CD4-positive, alpha-beta T cell treated with Interferon alpha-2 for 1 hour (primary cell): ENCODE measurements around the gene ADCK1.
"Not testable (repeated sequence)": the region's sequence is repeated elsewhere in the genome, so short reads cannot be mapped to it uniquely, and the experiment has no call there.

ENCODE experiments used
- DNase-seq, 2 donors: peaks; one replicate each; pipeline ENCODE4 v3.0.0-alpha.2; 2020 to 2022

The ADCK1 gene

DNA sequence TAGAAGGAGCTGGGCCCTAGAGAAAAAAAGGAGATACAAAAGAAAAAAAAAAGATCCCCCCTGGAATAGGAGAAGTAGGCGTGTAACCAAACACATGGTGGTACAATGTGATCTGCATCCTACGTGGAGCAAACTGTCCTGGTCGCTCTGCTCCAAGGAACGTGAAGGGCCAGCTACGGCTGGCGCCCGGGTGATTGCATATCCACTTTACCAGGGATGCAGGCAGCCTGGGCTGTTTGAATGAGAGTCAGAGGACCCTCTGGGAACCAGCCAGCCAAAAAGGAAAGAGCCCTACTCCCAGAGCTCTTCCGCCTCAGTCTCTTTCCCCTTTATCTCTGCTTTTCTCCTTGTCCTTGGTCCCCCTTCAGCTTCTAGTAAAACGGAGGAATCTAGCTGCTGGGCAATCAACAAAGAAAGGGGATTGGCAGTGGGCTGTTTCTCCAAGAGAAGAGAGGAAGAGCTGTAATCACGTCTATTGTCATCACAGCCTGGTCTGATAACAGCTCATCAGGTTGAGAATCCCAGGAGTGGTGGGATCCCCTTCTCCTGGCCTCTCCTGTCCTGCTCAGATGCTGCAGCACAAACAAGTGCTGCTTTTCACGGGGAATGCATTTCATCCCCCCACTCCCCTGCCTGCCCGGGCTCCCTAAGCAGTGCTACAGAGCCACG is 156.0 kb downstream of the ADCK1 start:
- no peak for DNase-seq

DNA sequence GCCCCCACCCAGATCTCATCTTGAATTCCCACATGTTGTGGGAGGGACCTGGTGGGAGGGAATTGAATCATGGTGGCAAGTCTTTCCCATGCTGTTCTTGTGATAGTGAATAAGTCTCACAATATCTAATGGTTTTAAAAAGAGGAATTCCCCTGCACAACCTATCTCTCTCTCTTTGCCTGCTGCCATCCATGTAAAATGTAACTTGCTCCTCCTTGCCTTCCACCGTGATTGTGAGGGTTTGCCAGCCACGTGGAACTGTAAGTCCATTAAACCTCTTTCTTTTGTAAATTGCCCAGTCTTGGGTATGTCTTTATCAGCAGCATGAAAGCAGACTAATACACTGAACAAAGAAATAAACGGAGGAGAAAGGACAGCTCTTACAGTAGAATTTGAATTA is 159.8 kb downstream of the ADCK1 start:
- not testable (repeated sequence) for DNase-seq

DNA sequence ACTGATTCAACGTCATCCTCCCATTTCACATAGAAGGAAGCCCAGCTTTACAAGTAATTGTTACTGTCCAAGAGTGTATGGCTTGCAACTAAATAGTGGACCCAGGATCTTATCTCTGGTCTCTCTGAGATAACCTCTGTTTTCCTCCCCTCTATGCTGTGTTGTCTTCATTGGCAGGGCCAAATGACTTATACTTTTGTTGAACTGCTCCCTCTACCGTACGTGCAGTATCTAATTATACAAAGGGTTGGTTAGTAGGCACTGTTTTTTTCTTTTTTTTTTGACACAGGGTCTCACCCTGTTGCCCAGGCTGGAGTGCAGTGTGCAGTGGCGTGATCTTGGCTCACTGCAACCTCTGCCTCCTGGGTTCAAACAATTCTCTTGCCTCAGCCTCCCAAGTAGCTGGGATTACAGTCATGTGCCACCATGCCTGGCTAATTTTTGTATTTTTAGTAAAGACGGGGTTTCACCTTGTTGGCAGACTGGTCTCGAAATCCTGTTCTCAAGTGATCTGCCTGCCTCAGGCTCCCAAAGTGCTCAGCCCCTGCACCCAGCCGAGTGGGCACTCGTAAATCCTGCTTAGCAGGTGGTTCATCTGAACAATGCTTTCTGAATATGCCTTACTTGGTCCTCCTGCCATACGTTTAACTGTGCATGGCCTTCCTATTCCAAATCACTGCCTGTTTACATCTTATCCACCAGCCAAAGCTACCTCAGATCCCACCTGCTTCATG is 162.1 kb downstream of the ADCK1 start:
- DNase-seq, result no peak

DNA sequence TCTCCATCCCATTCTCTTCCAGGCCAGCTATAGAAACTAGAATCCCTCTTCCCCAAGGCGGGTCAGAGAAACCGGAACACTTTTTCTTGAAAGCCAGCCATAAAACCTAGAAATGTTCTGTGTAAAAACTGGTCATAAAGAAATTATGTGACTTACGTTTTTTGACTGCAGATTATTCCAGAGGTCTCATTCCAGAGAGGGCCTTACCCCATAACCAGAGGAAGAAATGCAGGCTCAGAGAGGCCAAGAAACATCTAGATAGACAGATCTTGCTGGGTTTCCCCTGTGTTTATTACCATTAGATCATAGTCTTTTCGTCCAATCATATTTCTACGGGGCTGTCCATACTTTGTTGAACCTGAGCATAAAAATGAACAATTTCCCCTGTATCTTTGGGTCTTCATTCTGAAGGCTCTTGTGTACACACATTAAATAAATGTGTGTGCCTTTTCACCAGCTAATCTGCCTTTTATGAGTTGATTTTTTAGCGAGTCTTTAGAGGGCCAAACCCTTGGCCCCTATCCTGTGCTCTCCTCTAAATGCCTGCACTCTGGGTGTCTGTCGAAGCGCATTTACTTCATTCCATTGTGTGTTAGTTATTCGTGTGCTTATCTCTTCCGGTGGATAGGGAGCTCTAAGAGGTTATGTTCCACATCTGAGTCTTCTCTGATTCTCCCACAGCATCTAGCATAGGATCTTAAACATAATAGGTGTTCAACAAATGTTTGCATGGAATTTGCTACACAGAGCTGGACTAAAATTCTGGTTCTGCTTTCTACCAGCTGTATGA is 163.0 kb downstream of the ADCK1 start:
- no peak for DNase-seq

DNA sequence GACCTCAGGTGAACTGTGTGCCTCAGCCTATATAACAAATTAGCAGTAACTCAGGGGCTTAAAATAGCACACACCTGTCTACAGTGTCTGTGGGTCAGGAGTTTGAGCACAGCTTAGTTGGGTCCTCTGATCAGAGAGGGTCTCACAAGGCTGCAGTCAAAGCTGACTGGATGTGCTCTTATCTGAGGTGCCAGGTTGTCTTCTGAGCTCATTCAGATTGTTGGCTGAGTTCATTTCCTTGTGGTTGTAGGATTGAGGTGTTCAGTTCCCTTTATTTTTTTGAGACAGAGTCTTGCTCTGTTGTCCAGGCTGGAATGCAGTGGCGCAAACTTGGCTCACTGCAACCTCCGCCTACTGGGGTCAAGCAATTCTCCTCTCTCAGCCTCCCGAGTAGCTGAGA is 164.7 kb downstream of the ADCK1 start:
- DNase-seq, result no peak

DNA sequence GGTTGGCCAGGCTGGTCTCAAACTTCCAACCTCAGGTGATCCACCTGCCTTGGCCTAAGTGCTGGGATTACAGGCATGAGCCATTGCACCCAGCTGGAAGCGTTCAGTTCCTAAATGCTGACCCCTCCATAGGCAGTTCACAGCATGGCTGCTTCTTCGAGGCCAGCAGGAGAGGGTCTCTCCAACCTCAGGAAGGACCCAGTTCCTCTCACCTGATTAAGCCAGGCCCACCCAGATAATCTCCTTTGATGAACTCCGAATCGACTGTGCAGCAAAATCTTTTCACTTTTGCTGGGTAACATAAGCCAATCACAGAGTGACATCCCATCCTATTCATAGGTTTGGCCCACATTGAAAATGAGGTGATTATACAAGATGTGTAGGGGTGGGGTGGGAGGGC is 165.1 kb downstream of the ADCK1 start:
- DNase-seq, result no peak

DNA sequence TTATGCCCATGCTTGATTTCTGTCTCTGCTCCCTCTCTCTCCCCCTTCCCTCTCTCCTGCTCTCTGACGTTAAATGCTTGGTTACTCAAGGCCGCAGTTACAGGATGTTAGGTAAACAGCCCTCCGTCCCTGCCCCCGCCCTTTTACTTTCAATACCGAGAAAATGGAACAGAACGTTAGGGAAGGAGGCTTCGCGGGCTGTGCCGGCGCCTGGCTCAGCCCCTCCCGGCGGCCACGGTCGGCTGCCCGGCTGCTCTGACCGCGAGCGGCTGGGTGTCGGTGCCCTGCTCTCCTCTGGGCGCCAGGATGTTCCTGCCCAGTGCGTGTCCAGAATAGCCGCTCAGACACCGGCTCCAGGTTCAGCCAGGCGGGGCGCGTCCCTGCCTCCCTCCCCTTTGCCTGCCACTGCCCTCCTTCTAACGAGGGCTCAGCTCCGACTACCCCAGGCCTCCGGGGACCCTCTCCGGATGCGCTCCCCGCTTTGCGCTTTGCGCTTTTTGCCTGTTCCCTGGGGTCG is 166.1 kb downstream of the ADCK1 start:
- no peak for DNase-seq

DNA sequence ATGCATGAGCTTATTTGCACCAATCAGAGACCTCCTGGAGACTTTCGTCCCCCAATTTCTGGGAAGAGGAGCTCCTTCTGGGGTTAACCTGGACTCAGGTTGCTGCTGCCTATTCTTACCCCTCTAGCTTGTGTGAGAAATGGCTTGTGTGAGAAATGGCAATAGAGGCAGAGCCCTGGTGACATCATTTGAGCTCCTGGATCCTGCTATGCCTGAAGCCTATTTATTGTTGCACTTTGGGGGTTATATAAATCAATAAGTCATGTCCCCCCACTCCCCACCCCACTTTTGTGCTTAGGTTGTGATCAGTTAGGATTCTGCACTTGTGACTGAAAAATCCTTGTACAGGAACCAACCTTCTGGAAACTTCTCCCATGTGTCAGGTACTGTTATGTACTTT is 167.2 kb downstream of the ADCK1 start:
- DNase-seq, result no peak

DNA sequence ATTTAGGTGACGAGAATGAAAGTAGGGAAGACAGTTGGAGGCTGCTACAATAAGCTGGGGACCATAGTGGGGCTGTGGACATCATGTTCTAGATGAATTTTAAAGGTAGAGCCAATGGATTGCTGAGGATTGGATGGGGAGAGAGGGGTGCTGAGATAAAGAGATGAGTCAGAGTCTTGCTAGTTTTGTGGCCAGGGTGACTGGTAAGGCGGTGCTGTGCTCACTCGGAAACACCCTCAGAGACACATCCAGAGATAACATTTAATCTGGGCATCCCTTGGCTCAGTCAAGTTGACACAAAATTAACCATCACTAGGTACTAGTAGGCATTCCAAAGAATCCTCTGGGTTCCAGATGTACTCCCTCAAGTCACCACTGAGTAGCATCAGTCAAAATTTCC is 170.7 kb downstream of the ADCK1 start:
- no peak for DNase-seq

DNA sequence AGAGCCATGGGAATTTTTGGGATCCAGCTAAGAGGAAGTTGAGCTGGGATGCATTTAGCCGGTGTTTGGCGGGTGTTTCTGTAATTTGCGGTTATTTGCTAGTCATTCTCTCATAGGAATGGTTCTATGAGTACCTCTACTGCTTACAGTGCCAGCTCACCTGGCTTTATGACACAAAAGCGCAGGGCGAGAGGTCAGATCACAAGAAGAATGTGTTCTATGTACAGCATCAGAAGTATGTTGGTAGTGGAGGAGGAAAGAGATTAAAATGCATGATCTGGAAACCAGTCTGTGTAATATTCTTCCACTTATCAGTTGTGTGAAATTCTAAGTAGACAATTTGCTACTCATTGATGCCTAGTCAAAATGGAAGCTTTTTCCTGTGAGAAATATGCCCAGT is 173.3 kb downstream of the ADCK1 start:
- no peak for DNase-seq

DNA sequence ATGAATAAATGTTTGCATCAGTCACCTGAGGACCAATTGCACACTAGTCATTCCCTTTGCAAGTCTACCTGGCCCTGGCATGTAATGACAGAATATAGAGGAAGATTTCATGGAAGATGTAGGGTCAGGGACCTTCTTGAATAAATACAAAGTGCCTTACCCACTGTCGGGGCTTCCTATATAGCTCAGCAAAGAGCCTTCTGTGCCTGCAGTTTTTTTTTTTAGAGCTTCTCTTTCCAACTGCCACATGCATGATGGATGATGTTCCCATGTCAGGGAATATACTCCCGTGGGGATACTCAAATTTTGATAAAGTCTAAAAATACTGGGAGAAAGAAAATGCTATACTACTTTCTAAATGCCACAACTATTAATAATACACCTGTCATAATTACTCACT is 176.7 kb downstream of the ADCK1 start:
- DNase-seq, result no peak

DNA sequence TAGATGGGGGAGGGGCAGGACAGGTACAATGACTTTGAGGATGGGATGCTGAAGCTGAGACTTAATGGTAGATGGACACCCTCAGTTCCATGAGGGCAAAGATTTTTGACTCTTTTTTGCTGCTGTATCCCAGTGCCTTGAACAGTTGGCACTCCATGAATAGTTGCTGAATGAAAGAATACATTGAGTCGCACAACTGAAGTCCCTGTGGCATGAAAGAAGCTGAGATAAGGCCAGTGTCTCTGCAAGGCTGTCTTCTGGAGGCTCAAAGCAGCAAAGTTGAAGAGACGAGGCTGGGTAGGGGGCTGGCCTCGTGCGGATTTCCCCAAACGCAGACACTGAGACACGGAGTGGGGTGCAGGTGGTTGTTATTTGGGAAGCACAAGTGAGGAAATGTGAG is 179.3 kb downstream of the ADCK1 start:
- DNase-seq, result no peak

DNA sequence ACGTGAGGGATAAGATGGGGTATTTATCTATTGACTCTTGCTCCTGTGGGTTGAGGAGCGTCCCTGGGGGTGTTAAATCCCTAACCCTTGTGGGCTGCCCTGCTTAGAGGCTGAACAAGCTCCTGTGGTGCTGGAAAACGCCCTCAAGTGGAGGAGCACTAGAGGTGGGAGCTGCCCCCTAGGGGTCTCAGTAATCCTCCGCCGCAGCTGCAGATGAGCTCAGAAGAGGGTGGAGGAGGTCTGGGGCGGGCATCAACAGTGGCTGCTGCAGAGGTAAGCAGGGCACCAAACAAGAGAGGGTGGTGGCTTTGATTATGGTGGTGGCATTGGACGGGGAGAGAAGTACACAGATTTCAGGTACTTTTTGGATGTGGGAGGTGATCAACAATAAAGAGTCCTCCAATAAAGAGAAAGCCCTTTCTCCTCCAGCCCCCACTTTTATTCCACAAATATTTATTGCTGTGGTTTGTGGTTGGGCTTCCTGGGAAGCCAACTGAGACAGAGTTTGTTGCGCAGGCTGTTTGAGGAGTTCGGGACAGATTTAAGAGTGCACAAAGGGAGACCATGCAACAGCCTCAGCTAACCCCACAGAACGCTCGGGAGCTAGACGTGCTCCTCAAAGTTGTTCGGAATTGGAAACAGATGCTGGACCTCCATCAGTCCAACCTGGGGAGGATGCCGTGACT is 179.9 kb downstream of the ADCK1 start:
- no peak for DNase-seq

DNA sequence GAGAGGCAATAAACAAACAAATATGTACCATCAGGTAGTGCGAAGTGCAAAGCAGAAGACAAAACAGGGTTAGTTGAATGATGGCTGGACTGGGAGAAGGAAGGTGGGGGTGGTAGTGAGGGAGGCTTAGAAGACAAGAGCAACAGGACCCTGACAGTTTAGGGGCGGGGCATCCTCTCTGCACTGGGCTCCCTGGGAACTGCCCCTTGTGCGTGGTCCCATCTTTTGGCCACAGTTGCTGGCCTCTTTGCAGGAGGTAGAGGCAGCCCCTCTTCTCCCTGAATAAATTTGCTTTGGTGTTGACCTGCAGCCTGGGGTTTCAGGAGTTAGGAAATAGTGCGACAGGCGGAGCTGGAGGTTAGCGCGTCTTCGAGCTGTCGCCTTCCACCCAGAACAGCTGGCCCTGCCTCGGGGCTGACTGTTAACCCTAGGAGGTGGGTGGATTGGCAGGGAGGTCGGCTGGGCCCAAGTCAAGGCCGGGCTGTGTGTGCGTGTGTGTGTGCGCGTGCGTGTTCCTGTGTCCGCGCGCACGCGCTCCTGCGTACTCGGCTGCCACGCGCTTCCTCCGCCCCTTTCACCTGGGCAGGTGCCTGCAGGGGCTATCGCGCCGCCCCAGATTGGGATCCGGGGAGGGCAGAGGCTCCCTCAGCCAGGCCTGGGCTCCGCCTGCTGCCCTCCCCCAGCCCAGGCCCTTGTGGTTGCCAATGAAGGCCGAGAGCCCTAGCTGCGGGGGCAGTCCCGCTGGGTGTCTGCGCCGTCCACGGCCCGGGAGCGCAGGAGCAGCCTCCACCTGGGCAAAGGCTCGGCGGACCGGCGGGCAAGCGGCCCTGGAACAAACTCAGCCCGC is 180.8 kb downstream of the ADCK1 start:
- no peak for DNase-seq
